ENCODE data around the gene KRTAP4-6. TPM values are rescaled to one million over a fixed set of nuclear protein-coding genes. Genes with fewer than 3 reads are reported as not detected.
"Not testable (repeated sequence)": the region's sequence is repeated elsewhere in the genome, so short reads cannot be mapped to it uniquely, and the experiment has no call there.

KRTAP4-6 gene
- total RNA-seq, 2 experiments from 2014 or later: not detected

DNA sequence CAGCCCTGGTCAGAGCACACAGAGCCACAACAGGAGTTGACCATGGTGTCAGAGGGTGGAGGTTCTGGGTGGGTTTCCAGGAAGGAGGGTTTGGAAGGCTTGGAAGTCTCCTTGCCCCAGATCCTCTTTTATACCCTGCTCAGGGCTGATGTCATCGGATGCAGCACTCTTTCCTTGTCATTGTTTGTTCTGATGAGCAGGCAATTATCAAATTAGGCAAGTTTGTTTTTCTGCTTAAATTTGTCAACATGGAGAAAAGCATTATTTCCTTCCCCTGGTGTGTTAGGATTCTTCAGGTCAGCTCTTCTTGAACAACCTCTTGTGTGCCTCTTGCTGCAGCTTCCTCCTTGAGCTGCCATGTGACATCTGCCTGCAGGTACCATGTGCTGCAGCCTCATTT is 20.3 kb upstream of the KRTAP4-6 start, which contains the start of gene KRTAP4-4:
Gene KRTAP4-4, minus strand, starts transcription at position 101 of the 400 bp plus-strand sequence. Its CDS starts 57 bp downstream, at position 44.
- H3K27ac Mint-ChIP-seq: no peak within 1 kb of the TSS
- ATAC-seq: no peak
- no peak within 1 kb of the TSS for H3K4me3 Mint-ChIP-seq
- DNase-seq: no peak
- no peaks in the 10 kb centered on the region for H3K4me1 Mint-ChIP-seq
- CTCF ChIA-PET: no interaction called here
- H3K27me3 Mint-ChIP-seq: peaks cover 25% of the 10 kb centered on the region
- no peaks in the 10 kb centered on the region for H3K9me3 Mint-ChIP-seq (ENCODE audit: low read depth)
- no peaks in the 10 kb centered on the region for H3K36me3 Mint-ChIP-seq

- H3K9me3 Mint-ChIP-seq (ENCODE audit: low read depth); CTCF ChIA-PET; ATAC-seq; H3K4me3 Mint-ChIP-seq; DNase-seq; H3K4me1 Mint-ChIP-seq; H3K36me3 Mint-ChIP-seq; H3K27ac Mint-ChIP-seq: not testable (repeated sequence)
- peaks cover 25% of the 10 kb centered on the region for H3K27me3 Mint-ChIP-seq
Measured at GRCh38 chr17:41160190-41160589, 19.8 kb upstream of the KRTAP4-6 start.

DNA sequence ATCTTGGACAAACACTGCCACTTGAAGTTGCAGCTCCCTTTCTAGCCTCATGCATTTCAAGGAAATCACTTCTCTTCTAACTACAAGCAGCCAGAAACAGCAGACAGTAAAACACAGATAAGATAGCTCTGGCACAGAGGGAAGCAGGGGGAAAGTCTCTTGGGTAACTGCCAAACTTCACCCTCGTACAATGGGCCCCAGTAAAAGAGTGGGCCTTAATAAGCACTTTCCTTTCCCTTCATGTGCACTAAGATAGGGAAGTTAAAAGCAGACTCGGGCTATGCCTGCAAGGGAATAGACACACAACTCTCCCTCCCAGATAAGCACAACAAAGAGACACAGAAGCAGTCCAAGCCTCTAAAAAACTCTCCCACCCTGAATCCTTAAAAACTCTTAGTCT is 13.5 kb upstream of the KRTAP4-6 start:
- Mint-ChIP-seq H3K27ac (no peak overlapping the region), H3K4me3 (no peak overlapping the region), H3K36me3 (no peaks in the 10 kb centered on the region), H3K27me3 (peaks cover 31% of the 10 kb centered on the region), H3K9me3 (ENCODE audit: low read depth) (no peaks in the 10 kb centered on the region), H3K4me1 (no peaks in the 10 kb centered on the region)
- CTCF ChIA-PET: interaction anchor here (0.6 kb wide), 1 partner anchor 1132 kb away, joined by 3 read pairs; no protein-coding TSS in a partner anchor
- DNase-seq: no peak
- ATAC-seq: no peak

- H3K27me3 Mint-ChIP-seq: peaks cover 17% of the 10 kb centered on the region
- ATAC-seq: no peak
- H3K36me3 Mint-ChIP-seq: no peaks in the 10 kb centered on the region
- no peak overlapping the region for H3K27ac Mint-ChIP-seq
- no peaks in the 10 kb centered on the region for H3K4me1 Mint-ChIP-seq
- CTCF ChIA-PET: no interaction called here
- DNase-seq: no peak
- H3K9me3 Mint-ChIP-seq (ENCODE audit: low read depth): no peaks in the 10 kb centered on the region
- no peak overlapping the region for H3K4me3 Mint-ChIP-seq
Measured at GRCh38 chr17:41151525-41151924, 11.2 kb upstream of the KRTAP4-6 start.

DNA sequence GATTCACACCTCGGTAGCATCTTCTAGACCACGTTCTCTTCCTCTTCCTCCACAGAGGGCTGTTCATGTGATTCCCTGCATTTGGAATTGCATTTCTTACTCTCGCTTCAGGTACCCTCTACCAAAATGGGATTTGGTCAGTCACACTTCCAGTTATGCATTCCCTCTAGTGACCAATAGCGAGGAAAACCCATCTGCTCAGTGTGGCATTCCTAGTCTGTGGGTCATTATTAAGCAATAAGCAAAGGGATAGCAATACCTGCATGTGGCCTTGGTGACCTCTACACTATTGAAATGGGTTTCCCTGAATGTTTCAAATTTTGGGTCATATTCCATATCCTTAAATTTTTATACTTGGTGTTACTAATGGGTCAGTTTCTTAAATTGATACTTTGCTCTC is 9.7 kb upstream of the KRTAP4-6 start:
- CTCF ChIA-PET: no interaction called here
- H3K4me1 Mint-ChIP-seq: no peaks in the 10 kb centered on the region
- no peaks in the 10 kb centered on the region for H3K9me3 Mint-ChIP-seq (ENCODE audit: low read depth)
- no peaks in the 10 kb centered on the region for H3K36me3 Mint-ChIP-seq
- peaks cover 12% of the 10 kb centered on the region for H3K27me3 Mint-ChIP-seq
- no peak overlapping the region for H3K4me3 Mint-ChIP-seq
- DNase-seq (no peak), ATAC-seq (no peak)
- H3K27ac Mint-ChIP-seq: no peak overlapping the region

DNA sequence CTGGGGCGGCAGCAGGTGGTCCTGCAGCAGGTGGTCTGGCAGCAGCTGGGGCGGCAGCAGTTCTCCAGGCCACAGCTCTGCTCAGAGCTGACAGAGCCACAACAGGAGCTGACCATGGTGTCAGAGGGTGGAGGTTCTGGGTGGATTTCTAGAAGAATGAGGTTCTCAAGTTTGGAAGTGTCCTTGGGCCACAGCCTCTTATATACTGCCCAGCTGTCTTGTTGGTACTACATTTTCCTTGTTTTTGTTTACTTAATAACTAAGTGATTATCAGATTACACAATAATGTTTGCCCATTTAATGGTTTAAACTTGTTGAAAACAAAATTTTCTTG is 9.3 kb upstream of the KRTAP4-6 start, which contains the start of gene KRTAP4-5:
Gene KRTAP4-5, minus strand, starts transcription at position 174 of the 334 bp plus-strand sequence. Its CDS starts 58 bp downstream, at position 116.
- H3K4me3 Mint-ChIP-seq: no peak within 1 kb of the TSS
- no peaks in the 10 kb centered on the region for H3K36me3 Mint-ChIP-seq
- CTCF ChIA-PET: no interaction called here
- ATAC-seq (no peak), DNase-seq (no peak)
- H3K4me1 Mint-ChIP-seq: no peaks in the 10 kb centered on the region
- no peak within 1 kb of the TSS for H3K27ac Mint-ChIP-seq
- H3K9me3 Mint-ChIP-seq (ENCODE audit: low read depth): no peaks in the 10 kb centered on the region
- H3K27me3 Mint-ChIP-seq: peaks cover 12% of the 10 kb centered on the region

GRCh38 chr17:41148971-41149651 is 8.8 kb upstream of the KRTAP4-6 start:
- CTCF ChIA-PET; H3K9me3 Mint-ChIP-seq (ENCODE audit: low read depth); H3K4me3 Mint-ChIP-seq; H3K36me3 Mint-ChIP-seq; DNase-seq; ATAC-seq; H3K27ac Mint-ChIP-seq; H3K4me1 Mint-ChIP-seq: not testable (repeated sequence)
- H3K27me3 Mint-ChIP-seq: peaks cover 11% of the 10 kb centered on the region

DNA sequence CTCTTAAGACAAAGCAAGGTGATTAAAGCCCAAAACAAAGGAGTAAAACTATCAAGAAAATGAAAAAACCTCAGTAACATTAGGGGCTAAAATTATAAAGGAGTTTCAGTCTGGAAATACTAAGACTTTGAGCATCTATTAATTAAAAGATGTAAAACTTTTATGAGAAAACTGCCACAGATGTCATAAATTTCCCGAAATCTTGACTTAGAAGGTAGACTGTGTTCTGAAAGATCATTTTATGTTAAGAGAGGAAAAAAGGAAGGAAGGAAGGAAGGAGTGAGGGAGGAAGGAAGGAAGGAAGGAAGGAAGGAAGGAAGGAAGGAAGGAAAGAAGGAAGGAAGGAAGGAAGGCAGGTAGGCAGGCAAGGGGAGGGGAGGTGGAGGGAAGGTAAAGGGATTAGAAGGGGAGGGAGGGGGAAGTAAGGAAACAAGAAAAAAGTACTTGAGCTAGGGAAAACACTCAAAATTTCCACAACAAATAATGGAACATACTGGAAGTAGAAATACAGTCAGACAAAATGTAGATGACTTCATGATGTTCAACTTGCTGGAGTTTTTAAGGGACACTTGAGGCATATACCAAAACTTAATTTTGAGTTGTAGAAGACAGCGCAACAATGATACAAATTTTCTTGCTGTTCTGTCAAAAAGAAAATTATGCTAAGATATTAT is 7.3 kb upstream of the KRTAP4-6 start:
- H3K27ac Mint-ChIP-seq: no peak overlapping the region
- CTCF ChIA-PET: no interaction called here
- H3K4me3 Mint-ChIP-seq: no peak overlapping the region
- peaks cover 2% of the 10 kb centered on the region for H3K27me3 Mint-ChIP-seq
- H3K9me3 Mint-ChIP-seq (ENCODE audit: low read depth): peaks cover 7% of the 10 kb centered on the region
- no peaks in the 10 kb centered on the region for H3K4me1 Mint-ChIP-seq
- ATAC-seq: no peak
- no peak for DNase-seq
- H3K36me3 Mint-ChIP-seq: peaks cover 4% of the 10 kb centered on the region

- peaks cover 2% of the 10 kb centered on the region for H3K27me3 Mint-ChIP-seq
- CTCF ChIA-PET: no interaction called here
- DNase-seq (no peak), ATAC-seq (no peak)
- H3K36me3 Mint-ChIP-seq: peaks cover 4% of the 10 kb centered on the region
- H3K4me3 Mint-ChIP-seq: no peak overlapping the region
- H3K9me3 Mint-ChIP-seq (ENCODE audit: low read depth): peaks cover 13% of the 10 kb centered on the region
- no peak overlapping the region for H3K27ac Mint-ChIP-seq
- H3K4me1 Mint-ChIP-seq: no peaks in the 10 kb centered on the region
Measured at GRCh38 chr17:41145261-41145660, 4.9 kb upstream of the KRTAP4-6 start.

GRCh38 chr17:41144846-41145245 is 4.5 kb upstream of the KRTAP4-6 start:
- H3K4me3 Mint-ChIP-seq: no peak overlapping the region
- no peaks in the 10 kb centered on the region for H3K4me1 Mint-ChIP-seq
- H3K27ac Mint-ChIP-seq: no peak overlapping the region
- DNase-seq (no peak), ATAC-seq (no peak)
- peaks cover 13% of the 10 kb centered on the region for H3K9me3 Mint-ChIP-seq (ENCODE audit: low read depth)
- CTCF ChIA-PET: no interaction called here
- H3K36me3 Mint-ChIP-seq: peaks cover 4% of the 10 kb centered on the region
- peaks cover 2% of the 10 kb centered on the region for H3K27me3 Mint-ChIP-seq

DNA sequence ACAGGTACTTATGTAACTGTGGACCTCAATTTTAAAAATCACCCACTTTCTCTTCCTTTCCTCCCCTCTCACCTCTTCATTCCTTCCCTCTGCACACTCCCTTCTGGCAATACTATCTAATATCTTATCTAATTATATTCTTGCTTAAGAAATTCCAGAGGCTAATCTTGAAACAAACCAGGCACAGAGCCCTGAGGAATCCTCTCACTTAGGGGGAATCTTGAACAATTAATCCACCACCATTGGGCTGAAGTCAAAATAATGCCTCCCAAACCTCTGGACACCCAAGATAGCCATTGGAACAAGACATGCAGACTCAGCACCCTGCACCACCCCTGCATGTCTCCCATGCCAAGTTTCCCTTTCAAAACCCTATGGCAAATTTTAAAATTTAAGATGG is 1.0 kb upstream of the KRTAP4-6 start:
- Mint-ChIP-seq H3K4me3 (no peak overlapping the region), H3K27me3 (peaks cover 4% of the 10 kb centered on the region), H3K36me3 (peaks cover 7% of the 10 kb centered on the region), H3K27ac (no peak overlapping the region), H3K9me3 (ENCODE audit: low read depth) (peaks cover 19% of the 10 kb centered on the region), H3K4me1 (no peaks in the 10 kb centered on the region)
- CTCF ChIA-PET: no interaction called here
- ATAC-seq (no peak), DNase-seq (no peak)

DNA sequence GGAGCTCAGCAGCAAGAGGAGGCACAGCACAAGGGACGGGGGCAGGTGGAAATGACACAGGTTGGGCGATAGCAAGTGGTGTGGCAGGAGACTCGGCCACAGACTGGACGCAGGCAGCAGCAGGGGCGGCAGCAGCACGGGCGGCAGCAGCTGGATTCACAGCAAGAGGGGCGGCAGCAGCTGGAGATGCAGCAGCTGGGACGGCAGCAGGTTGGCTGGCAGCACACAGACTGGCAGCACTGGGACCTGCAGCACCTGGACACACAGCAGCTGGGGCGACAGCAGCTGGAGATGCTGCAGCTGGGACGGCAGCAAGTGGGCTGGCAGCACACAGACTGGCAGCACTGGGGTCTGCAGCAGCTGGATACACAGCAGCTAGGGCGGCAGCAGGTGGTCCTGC is 479 bp downstream of the KRTAP4-6 start:
- H3K4me3 Mint-ChIP-seq, H3K27ac Mint-ChIP-seq, DNase-seq, ATAC-seq, CTCF ChIA-PET, H3K27me3 Mint-ChIP-seq, H3K36me3 Mint-ChIP-seq, H3K4me1 Mint-ChIP-seq: not testable (repeated sequence)
- peaks cover 19% of the 10 kb centered on the region for H3K9me3 Mint-ChIP-seq (ENCODE audit: low read depth)

- H3K9me3 Mint-ChIP-seq (ENCODE audit: low read depth): peaks cover 3% of the 10 kb centered on the region
Measured at GRCh38 chr17:41133880-41134735, 6.2 kb downstream of the KRTAP4-6 start.

More at GRCh38 chr17:41133880-41134735, 6.2 kb downstream of the KRTAP4-6 start:
- peaks cover 9% of the 10 kb centered on the region for H3K27me3 Mint-ChIP-seq
- no peak overlapping the region for H3K4me3 Mint-ChIP-seq
- DNase-seq: no peak
- CTCF ChIA-PET: no interaction called here
- no peaks in the 10 kb centered on the region for H3K4me1 Mint-ChIP-seq
- H3K36me3 Mint-ChIP-seq: no peaks in the 10 kb centered on the region
- no peak for ATAC-seq
- no peak overlapping the region for H3K27ac Mint-ChIP-seq
